DND-41 (cell line): ENCODE data around the gene CLINT1.

Experiments used
- EZH2 ChIP-seq: IDR thresholded peaks from 3 replicates; pipeline ENCODE4 v1.6.1; 2012; ENCODE audit warnings: borderline replicate concordance, low read depth, mild to moderate bottlenecking, moderate library complexity, low read length, inconsistent platforms; ENCODE audit not compliant: severe bottlenecking
- TF ChIP-seq, protein P1 (sequence below): IDR thresholded peaks from 2 replicates; pipeline ENCODE4 v1.5.1; 2012; ENCODE audit warnings: borderline replicate concordance, low read length, moderate library complexity, mild to moderate bottlenecking; ENCODE audit not compliant: poor library complexity, severe bottlenecking; ENCODE audit errors: extremely low read depth

DNA sequence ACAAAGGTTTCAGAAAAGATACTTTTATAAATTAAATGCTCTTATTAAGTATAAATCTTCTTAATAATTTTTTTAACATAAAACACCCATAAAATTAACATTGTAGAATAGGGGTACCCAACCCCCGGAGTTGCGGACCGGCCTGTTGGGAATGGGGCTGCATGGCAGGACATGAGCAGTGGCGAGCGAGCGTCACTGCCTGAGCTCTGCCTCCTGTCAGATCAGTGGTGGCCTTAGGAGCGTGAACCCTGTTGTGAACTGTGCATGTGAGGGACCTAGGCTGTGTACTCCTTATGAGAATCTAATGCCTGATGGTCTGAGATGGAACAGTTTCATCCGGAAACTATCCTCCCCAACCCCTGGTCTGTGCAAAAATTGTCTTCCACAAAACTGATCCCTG, 35.3 kb downstream of the CLINT1 start:
- TF ChIP-seq, protein P1, sequence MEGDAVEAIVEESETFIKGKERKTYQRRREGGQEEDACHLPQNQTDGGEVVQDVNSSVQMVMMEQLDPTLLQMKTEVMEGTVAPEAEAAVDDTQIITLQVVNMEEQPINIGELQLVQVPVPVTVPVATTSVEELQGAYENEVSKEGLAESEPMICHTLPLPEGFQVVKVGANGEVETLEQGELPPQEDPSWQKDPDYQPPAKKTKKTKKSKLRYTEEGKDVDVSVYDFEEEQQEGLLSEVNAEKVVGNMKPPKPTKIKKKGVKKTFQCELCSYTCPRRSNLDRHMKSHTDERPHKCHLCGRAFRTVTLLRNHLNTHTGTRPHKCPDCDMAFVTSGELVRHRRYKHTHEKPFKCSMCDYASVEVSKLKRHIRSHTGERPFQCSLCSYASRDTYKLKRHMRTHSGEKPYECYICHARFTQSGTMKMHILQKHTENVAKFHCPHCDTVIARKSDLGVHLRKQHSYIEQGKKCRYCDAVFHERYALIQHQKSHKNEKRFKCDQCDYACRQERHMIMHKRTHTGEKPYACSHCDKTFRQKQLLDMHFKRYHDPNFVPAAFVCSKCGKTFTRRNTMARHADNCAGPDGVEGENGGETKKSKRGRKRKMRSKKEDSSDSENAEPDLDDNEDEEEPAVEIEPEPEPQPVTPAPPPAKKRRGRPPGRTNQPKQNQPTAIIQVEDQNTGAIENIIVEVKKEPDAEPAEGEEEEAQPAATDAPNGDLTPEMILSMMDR: no peak
- TF ChIP-seq EZH2: no peak
